ENCODE results near the gene POLR2L.

- TF ChIP-seq POLR2A (IDR thresholded peaks at IDR 0.05) (no peak), POLR2AphosphoS5 (IDR thresholded peaks at IDR 0.05; ENCODE audit: insufficient read depth in 1 of 2, low read depth in 1 of 2) (no peak)
These were observed 28.8 kb downstream of the POLR2L start for GRCh38 chr11:813456-814096.
